K562 (cell line): Measurements from ENCODE around the gene NUMB. TPM values are rescaled to one million over a fixed set of nuclear protein-coding genes. Genes with fewer than 3 reads are reported as not detected.
A peak's percentile ranks its signal among the peaks of the same experiment; 100 is the strongest.

ENCODE experiments used
- FOXM1 ChIP-seq, 2 experiments: fragments of 450-650 bp in 1 of 2; sonication (generic) in 1 of 2; formaldehyde crosslinking in 1 of 2; IDR thresholded peaks; 2 replicates each; pipeline versions ENCODE4 v1.6.1 to v1.9.0; 2017 to 2022; ENCODE audit warnings: low read depth in 2 of 2, mild to moderate bottlenecking in 2 of 2, missing genetic modification reagents in 1 of 2, moderate library complexity in 1 of 2
- MAZ ChIP-seq, 2 experiments: fragments of 450-650 bp in 1 of 2; sonication (generic) in 1 of 2; formaldehyde crosslinking; IDR thresholded peaks in 1 of 2; conservative IDR thresholded peaks in 1 of 2; 2 replicates each; pipeline versions ENCODE4 v1.4.0 to v1.5.0; 2020; ENCODE audit warnings: mild to moderate bottlenecking in 1 of 2, missing genetic modification reagents in 1 of 2
- NELFE ChIP-seq: IDR thresholded peaks from 2 replicates; pipeline ENCODE4 v1.6.1; 2011; ENCODE audit warnings: mild to moderate bottlenecking; ENCODE audit not compliant: insufficient read depth, insufficient read length
- NR4A1 ChIP-seq, 2 experiments: fragments of 250-450 bp in 1 of 2; fragments of 450-650 bp in 1 of 2; sonication (Bioruptor Pico) in 1 of 2; IDR thresholded peaks; 2 replicates each; pipeline versions ENCODE4 v1.4.0 to v1.6.1; 2016 to 2020; ENCODE audit warnings: mild to moderate bottlenecking in 2 of 2, missing compliant biosample characterization in 1 of 2, missing genetic modification characterization in 1 of 2, moderate library complexity in 1 of 2
- TRIM24 ChIP-seq, 2 experiments: fragments of 450-650 bp; IDR thresholded peaks; 2 replicates each; pipeline ENCODE4 v1.6.1; 2016
- polyA plus RNA-seq, 8 experiments: library from polyadenylated mRNA; depleted of rRNA in 4 of 8; stranded (reverse) in 5 of 8; unstranded in 3 of 8; fragments of >200 nt; fragmentation: Nextera tagmentation in 2 of 8; fragmentation: Illumina TruSeq in 1 of 8; extraction: Ambion mirVana in 2 of 8; extraction: Trizol in 1 of 8; gene quantifications; 2 replicates each; pipeline versions ENCODE4 v1.2.1 to v1.2.3, GENCODE V29; 2011 to 2014; ENCODE audit warnings: inconsistent platforms in 1 of 8, missing spikeins in 1 of 8
- total RNA-seq, 7 experiments: library from RNA; depleted of rRNA in 6 of 7; stranded (reverse); fragments of >200 nt in 6 of 7; fragmentation: Illumina TruSeq in 2 of 7; extraction: Trizol in 2 of 7; gene quantifications; 2 replicates each; pipeline versions ENCODE4 v1.2.1 to v1.2.3, GENCODE V29; 2011 to 2021; ENCODE audit warnings: low replicate concordance in 1 of 7
- TF ChIP-seq, protein P1 (sequence below): fragments of 450-650 bp; IDR thresholded peaks from 2 replicates; pipeline ENCODE4 v1.6.1; 2017; ENCODE audit warnings: antibody characterized with exemption, mild to moderate bottlenecking
- TF ChIP-seq, protein P2 (sequence below), 2 experiments: fragments of 450-650 bp; IDR thresholded peaks; 2 replicates each; pipeline ENCODE4 v1.6.1; 2018; ENCODE audit warnings: mild to moderate bottlenecking in 2 of 2, low read depth in 1 of 2; ENCODE audit not compliant: partially characterized antibody in 2 of 2

NUMB gene
- total and polyA plus RNA-seq, 9 of the 15 experiments (the other 6 are each of a cell fraction or from before 2014, with no cell fraction given): 13.5 to 54.0 (median 32.3) TPM

DNA sequence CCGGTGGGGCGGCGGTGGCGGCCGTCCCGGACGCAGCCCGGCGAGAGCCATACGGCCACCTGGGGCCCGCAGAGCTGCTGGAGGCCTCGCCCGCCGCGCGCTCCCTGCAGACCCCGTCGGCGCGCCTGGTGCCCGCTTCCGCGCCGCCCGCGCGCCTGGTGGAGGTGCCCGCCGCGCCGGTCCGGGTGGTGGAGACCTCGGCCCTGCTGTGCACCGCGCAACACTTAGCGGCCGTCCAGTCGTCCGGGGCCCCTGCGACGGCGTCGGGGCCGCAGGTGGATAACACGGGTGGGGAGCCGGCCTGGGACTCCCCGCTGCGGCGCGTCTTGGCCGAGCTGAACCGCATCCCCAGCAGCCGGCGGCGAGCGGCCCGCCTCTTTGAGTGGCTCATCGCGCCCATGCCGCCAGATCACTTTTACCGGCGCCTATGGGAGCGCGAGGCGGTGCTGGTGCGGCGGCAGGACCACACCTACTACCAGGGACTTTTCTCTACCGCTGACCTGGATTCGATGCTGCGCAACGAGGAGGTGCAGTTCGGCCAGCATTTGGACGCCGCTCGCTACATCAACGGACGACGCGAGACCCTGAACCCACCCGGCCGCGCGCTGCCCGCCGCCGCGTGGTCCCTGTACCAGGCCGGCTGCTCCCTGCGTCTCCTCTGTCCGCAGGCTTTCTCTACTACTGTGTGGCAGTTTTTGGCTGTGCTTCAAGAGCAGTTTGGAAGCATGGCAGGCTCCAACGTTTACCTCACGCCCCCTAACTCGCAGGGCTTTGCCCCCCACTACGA is 33.1 kb upstream of the NUMB start (continued):
- TF ChIP-seq, protein P1, sequence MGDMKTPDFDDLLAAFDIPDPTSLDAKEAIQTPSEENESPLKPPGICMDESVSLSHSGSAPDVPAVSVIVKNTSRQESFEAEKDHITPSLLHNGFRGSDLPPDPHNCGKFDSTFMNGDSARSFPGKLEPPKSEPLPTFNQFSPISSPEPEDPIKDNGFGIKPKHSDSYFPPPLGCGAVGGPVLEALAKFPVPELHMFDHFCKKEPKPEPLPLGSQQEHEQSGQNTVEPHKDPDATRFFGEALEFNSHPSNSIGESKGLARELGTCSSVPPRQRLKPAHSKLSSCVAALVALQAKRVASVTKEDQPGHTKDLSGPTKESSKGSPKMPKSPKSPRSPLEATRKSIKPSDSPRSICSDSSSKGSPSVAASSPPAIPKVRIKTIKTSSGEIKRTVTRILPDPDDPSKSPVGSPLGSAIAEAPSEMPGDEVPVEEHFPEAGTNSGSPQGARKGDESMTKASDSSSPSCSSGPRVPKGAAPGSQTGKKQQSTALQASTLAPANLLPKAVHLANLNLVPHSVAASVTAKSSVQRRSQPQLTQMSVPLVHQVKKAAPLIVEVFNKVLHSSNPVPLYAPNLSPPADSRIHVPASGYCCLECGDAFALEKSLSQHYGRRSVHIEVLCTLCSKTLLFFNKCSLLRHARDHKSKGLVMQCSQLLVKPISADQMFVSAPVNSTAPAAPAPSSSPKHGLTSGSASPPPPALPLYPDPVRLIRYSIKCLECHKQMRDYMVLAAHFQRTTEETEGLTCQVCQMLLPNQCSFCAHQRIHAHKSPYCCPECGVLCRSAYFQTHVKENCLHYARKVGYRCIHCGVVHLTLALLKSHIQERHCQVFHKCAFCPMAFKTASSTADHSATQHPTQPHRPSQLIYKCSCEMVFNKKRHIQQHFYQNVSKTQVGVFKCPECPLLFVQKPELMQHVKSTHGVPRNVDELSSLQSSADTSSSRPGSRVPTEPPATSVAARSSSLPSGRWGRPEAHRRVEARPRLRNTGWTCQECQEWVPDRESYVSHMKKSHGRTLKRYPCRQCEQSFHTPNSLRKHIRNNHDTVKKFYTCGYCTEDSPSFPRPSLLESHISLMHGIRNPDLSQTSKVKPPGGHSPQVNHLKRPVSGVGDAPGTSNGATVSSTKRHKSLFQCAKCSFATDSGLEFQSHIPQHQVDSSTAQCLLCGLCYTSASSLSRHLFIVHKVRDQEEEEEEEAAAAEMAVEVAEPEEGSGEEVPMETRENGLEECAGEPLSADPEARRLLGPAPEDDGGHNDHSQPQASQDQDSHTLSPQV: 0 out of 2 replicates have a peak, but pooled peaks have one; percentile 8
- TF ChIP-seq FOXM1 (IDR thresholded peaks at IDR 0.05; ENCODE audit: low read depth) (no peak), FOXM1 (CRISPR knock-in tag; IDR thresholded peaks at IDR 0.05; ENCODE audit: low read depth) (0 out of 2 replicates have a peak, but pooled peaks have one; percentile 11), NR4A1 (CRISPR knock-in tag; IDR thresholded peaks at IDR 0.05) (0 out of 2 replicates have a peak, but pooled peaks have one; percentile 21), NR4A1 (tag; IDR thresholded peaks at IDR 0.05) (no peak), MAZ (CRISPR knock-in tag; conservative IDR thresholded peaks at IDR 0.05 in 1 of 2, IDR thresholded peaks at IDR 0.05 in 1 of 2) (no peak; a peak in 1 of 4 replicates), NELFE (no peak), TRIM24 (IDR thresholded peaks at IDR 0.05) (no peak)
- TF ChIP-seq, protein P2, sequence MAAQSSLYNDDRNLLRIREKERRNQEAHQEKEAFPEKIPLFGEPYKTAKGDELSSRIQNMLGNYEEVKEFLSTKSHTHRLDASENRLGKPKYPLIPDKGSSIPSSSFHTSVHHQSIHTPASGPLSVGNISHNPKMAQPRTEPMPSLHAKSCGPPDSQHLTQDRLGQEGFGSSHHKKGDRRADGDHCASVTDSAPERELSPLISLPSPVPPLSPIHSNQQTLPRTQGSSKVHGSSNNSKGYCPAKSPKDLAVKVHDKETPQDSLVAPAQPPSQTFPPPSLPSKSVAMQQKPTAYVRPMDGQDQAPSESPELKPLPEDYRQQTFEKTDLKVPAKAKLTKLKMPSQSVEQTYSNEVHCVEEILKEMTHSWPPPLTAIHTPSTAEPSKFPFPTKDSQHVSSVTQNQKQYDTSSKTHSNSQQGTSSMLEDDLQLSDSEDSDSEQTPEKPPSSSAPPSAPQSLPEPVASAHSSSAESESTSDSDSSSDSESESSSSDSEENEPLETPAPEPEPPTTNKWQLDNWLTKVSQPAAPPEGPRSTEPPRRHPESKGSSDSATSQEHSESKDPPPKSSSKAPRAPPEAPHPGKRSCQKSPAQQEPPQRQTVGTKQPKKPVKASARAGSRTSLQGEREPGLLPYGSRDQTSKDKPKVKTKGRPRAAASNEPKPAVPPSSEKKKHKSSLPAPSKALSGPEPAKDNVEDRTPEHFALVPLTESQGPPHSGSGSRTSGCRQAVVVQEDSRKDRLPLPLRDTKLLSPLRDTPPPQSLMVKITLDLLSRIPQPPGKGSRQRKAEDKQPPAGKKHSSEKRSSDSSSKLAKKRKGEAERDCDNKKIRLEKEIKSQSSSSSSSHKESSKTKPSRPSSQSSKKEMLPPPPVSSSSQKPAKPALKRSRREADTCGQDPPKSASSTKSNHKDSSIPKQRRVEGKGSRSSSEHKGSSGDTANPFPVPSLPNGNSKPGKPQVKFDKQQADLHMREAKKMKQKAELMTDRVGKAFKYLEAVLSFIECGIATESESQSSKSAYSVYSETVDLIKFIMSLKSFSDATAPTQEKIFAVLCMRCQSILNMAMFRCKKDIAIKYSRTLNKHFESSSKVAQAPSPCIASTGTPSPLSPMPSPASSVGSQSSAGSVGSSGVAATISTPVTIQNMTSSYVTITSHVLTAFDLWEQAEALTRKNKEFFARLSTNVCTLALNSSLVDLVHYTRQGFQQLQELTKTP (IDR thresholded peaks at IDR 0.05; ENCODE audit: low read depth in 1 of 2, partially characterized antibody in 2 of 2): no peak
- TF ChIP-seq, all 486 proteins: peak for 21
